GM12874 (cell line): ENCODE data around the gene NFIB.

Experiments
- CTCF ChIP-seq: IDR thresholded peaks from 2 replicates; pipeline ENCODE4 v1.5.1; 2011; ENCODE audit warnings: low read depth, mild to moderate bottlenecking, control low read depth, low read length, moderate library complexity; ENCODE audit not compliant: insufficient read depth

NFIB gene

DNA sequence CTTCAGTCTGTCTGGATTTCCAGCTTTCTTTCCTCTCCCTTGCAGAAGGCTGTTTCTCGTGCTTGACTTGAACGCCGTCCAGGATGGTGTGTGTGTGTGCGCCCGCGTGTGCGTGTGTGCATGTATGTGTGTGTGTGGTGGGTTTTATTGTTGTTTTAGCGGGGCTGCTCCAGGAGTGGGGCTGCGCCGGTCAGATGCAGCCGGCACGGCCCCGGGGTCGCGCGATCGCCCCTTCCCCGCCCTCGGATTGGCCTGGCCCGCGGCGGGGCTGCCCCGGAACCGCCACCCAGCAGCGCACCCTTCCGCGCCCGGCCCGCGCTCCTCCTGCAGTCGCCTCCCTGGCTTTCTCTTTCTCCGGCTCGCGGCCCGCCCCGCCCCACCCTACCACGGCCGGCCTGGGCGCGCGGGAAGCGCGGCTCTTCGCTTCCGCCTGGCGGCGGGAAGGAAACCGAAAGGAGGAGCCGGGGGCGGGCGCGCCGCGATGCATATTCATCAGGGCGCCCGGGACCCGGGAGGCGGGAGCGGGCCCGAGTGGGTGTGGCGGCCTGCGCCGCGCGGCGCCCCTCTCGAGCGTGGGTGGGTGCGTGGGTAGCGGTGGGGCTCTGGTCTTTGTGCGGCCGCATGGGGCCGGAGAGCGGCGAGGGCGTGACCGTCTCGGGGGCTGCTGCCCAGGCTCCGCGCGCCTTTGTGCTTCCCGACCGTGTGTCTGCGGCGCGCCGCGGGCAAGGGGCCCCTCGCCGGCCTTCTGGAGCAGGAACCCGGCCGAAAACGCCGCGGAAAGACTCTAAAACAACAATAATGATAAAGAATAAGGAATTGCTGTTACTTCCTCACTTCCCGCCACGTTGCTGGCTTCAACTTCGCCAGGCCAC is 8.5 kb upstream of the NFIB start:
- TF ChIP-seq CTCF, result peak; percentile 27; the same call in 1 of the 2 replicates

- TF ChIP-seq CTCF, result no peak
Observed at GRCh38 chr9:14321517-14322130, 7.7 kb upstream of the NFIB start.

DNA sequence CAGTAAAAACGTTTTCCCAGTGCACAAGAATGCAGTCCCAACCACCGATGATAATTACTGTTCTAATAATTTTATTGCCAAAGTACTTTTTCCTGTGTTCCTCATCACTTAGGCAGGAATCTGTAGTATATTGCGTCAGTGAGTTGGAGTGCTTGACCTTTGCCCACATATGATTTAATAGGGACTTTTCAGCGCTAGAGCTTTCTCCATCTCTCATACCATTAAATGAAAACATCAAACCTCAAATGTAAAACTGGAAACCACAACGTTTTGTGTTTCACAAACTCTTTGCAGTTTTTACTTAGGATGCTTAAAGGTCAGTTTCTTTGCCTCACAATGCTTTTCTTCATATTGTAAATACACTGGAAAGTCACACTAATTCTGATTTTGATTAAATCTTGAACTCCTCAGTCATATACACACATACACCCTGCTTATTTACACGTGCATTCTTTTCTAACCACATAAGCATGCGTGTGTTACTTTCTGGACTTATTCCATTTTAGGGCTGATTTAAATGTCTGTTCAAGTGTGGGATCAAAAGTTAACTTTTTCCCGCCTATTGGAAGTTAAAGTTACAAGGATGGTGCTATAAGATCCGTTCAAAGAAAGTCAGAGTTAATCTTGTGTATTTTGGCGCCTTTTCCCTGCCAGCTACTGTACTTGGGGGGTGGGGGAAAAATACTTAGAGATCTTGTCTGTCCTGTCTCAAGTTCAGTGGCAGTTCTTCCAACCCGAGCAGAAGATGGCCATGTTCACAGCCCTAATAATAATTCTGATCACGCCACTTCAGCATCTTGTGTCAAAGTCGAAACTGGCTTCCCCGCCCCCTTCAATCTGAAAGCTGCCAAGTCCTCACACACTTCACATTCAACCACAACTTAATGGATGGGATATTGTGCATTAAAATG is 6.6 kb upstream of the NFIB start:
- TF ChIP-seq CTCF, result no peak

GRCh38 chr9:14318934-14319580 is 5.1 kb upstream of the NFIB start:
- TF ChIP-seq CTCF, result no peak

GRCh38 chr9:14318361-14318760 is 4.4 kb upstream of the NFIB start:
- no peak for TF ChIP-seq CTCF

DNA sequence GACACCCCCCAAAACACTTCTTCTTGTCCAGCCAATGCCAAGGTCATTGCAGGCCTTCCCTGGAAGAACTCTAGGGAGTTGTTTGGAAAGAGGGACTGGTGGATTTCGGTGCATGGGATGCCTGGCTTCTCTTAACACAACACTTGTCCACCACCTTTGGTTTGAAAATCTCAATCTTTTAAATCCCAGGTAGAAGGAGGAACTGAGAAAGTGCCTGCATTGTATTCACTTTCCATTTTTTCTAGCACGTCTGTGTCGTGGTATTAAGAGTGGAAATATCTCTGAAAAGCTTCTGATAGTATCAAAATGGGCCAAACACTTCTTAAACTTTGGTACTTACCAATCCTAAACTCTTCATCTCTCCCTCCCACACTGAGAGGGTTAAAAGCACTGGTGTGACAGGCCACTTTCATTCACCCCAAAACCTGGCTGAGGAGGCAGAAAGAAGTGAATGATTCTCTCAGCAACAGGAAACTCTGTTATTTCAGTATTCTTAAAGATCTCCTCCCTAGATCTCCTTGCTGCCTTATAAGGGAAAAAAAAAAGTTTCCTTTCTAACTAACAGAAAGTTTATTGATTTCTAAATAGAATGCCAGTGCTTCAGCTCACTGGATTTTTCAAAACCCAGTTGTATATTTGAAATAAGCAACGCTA is 3.9 kb upstream of the NFIB start:
- TF ChIP-seq CTCF, result no peak
